GM12878 (cell line): ENCODE measurements around the gene PSMB9. TPM values are rescaled to one million over a fixed set of nuclear protein-coding genes. Genes with fewer than 3 reads are reported as not detected.

Experiments
- ATAC-seq: fragments of 200-7000 bp; cut with Tn5 transposase; 3 replicates; pipeline ENCODE4 v1.9.1; 2020; ENCODE audit warnings: mild to moderate bottlenecking, moderate library complexity
- BruUV-seq: library from RNA; stranded (reverse); fragments of 400-500 nt; replicated peaks from 2 replicates; lab custom pipeline; 2021; lab: Mats Ljungman, UMichigan
- CTCF ChIA-PET: fragments of 300-600 bp; sonication (Branson Sonifier 250); formaldehyde crosslinking; extraction: SDS; loops from one replicate; lab custom pipeline; 2021; ENCODE audit warnings: inconsistent platforms; lab: Yijun Ruan, JAX
- POLR2A ChIA-PET: fragments of 350-600 bp; formaldehyde crosslinking; extraction: SDS; loops from one replicate; lab custom pipeline; 2021; ENCODE audit warnings: inconsistent platforms; lab: Charles Lee
- RAD21 ChIA-PET: fragments of 300-600 bp; sonication (Branson Sonifier 250); formaldehyde crosslinking; loops from one replicate; lab custom pipeline; 2023; ENCODE audit warnings: antibody characterized with exemption; ENCODE audit not compliant: unreplicated experiment; lab: Charles Lee
- SMC1A ChIA-PET: fragments of 300-600 bp; sonication (Branson Sonifier 250); formaldehyde crosslinking; loops from one replicate; lab custom pipeline; 2023; ENCODE audit not compliant: unreplicated experiment, uncharacterized antibody; lab: Charles Lee
- DNase-seq: peaks from one replicate; pipeline ENCODE4 v3.0.0-alpha.2; 2011; ENCODE audit warnings: low read depth, low spot score
- FAIRE-seq: peaks from 3 replicates; lab custom pipeline; 2011; peaks lifted over from hg19 to GRCh38; lab: Jason Lieb, UNC
- H2AFZ ChIP-seq: 2 replicates; pipeline ENCODE4 v1.6.0; 2011; ENCODE audit warnings: low read depth, low read length, control low read depth; ENCODE audit not compliant: control insufficient read depth
- H3K27ac ChIP-seq: 2 replicates; pipeline ENCODE4 v1.5.1; 2011; ENCODE audit warnings: control low read depth; ENCODE audit not compliant: control insufficient read depth, insufficient read depth
- H3K27me3 ChIP-seq, 2 experiments: replicated peaks in 1 of 2; 2 replicates each; pipeline versions ENCODE4 v1.6.0 to v1.6.1; 2011; ENCODE audit warnings: low read length in 1 of 2; ENCODE audit not compliant: control insufficient read depth in 2 of 2, insufficient read depth in 2 of 2
- H3K36me3 ChIP-seq, 2 experiments: 2 replicates each; pipeline ENCODE4 v1.5.1; 2011; ENCODE audit warnings: low read length in 1 of 2; ENCODE audit not compliant: control insufficient read depth in 2 of 2, insufficient read depth in 2 of 2
- H3K4me1 ChIP-seq: 2 replicates; pipeline ENCODE4 v1.6.1; 2011; ENCODE audit warnings: mild to moderate bottlenecking, low read length, moderate library complexity, mixed read lengths; ENCODE audit not compliant: control insufficient read depth, insufficient read depth
- H3K4me2 ChIP-seq: 2 replicates; pipeline ENCODE4 v1.6.0; 2011; ENCODE audit warnings: control low read depth; ENCODE audit not compliant: control insufficient read depth, insufficient read depth
- H3K4me3 ChIP-seq: fragments of 200-600 bp; sonication (generic); 2 replicates; pipeline ENCODE4 v1.5.1; 2016
- H3K79me2 ChIP-seq: 2 replicates; pipeline ENCODE4 v1.6.0; 2011; ENCODE audit warnings: low read length; ENCODE audit not compliant: control insufficient read depth, insufficient read depth
- H3K9ac ChIP-seq: 2 replicates; pipeline ENCODE4 v1.8.0; 2011; ENCODE audit warnings: low read length, control low read depth, mixed read lengths; ENCODE audit not compliant: control insufficient read depth, insufficient read depth
- H3K9me3 ChIP-seq: replicated peaks from 3 replicates; pipeline ENCODE4 v1.5.1; 2011; ENCODE audit warnings: mild to moderate bottlenecking, low read length; ENCODE audit not compliant: control insufficient read depth, insufficient read depth
- H4K20me1 ChIP-seq: 2 replicates; pipeline ENCODE4 v1.6.0; 2011; ENCODE audit not compliant: control insufficient read depth, insufficient read depth
- CREB1 ChIP-seq: IDR thresholded peaks from 2 replicates; pipeline ENCODE4 v1.6.1; 2012; ENCODE audit warnings: low read depth, mild to moderate bottlenecking, inconsistent platforms
- NFXL1 ChIP-seq: fragments of 450-650 bp; IDR thresholded peaks from 2 replicates; pipeline ENCODE4 v1.6.1; 2017; ENCODE audit warnings: antibody characterized with exemption, mild to moderate bottlenecking, borderline replicate concordance
- SMAD5 ChIP-seq: IDR thresholded peaks from 2 replicates; pipeline ENCODE4 v1.6.1; 2016; ENCODE audit warnings: antibody characterized with exemption, low read depth
- WGBS: methylation state at CpG from one replicate; pipeline ENCODE4 v1.1.6; 2016; ENCODE audit warnings: low lambda C conversion rate; ENCODE audit not compliant: insufficient replicate concordance, insufficient coverage; ENCODE audit errors: missing lambda C conversion rate; 5-methylcytosine and 5-hydroxymethylcytosine counted together
- in situ Hi-C: fragments of 300-500 bp; cut with MboI; formaldehyde crosslinking; loops from 9 replicates; pipeline ENCODE4 v1.14.3; 2018; ENCODE audit warnings: mixed read lengths
- intact Hi-C: fragments of 100-400 bp; cut with micrococcal nuclease; formaldehyde crosslinking; loops from one replicate; pipeline ENCODE4 v1.14.2; 2022; ENCODE audit not compliant: unreplicated experiment
- polyA plus RNA-seq, 11 experiments: library from polyadenylated mRNA; depleted of rRNA in 4 of 11; unstranded in 6 of 11; stranded (reverse) in 5 of 11; fragments of >200 nt; fragmentation: Nextera tagmentation in 4 of 11; fragmentation: Illumina TruSeq in 1 of 11; extraction: Ambion mirVana in 4 of 11; extraction: Trizol in 1 of 11; gene quantifications; 1 replicate in 1 of 11; 2 replicates in 10 of 11; pipeline versions ENCODE4 v1.2.1 to v1.2.3, GENCODE V29; 2011 to 2016; ENCODE audit warnings: inconsistent platforms in 2 of 11, missing spikeins in 2 of 11, low read depth in 1 of 11
- total RNA-seq, 4 experiments: library from RNA; depleted of rRNA in 3 of 4; stranded (reverse); fragments of >200 nt in 3 of 4; fragmentation: Illumina TruSeq in 1 of 4; extraction: Trizol in 1 of 4; gene quantifications; 2 replicates each; pipeline versions ENCODE4 v1.2.1 to v1.2.3, GENCODE V29; 2013 to 2021
- TF ChIP-seq, protein P1 (sequence below): fragments of 450-650 bp; IDR thresholded peaks from 2 replicates; pipeline ENCODE4 v1.6.1; 2017; ENCODE audit warnings: mild to moderate bottlenecking

Gene PSMB9
- total and polyA plus RNA-seq, 10 of the 15 experiments (the other 5 are each of a cell fraction or from before 2014, with no cell fraction given), result 167 to 517 (median 275) TPM

DNA sequence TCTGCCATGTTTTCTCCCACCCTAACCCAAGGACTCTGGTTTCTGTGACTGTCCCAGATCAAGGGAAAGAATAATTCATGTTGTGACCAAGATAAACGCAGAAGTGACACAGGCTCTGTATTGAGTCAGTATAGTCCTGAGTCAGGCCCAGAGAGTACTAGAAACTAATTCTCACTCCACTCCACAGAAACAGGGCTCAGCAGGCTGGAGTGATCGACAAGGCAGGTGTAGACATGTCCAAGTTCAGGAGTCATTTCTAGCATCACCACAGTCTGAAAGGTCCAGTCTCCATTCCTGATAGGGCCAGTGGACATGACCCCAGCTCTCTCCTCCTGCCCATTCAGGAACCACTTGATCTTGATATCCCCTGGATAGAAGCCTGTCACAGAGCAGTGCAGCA, 39.8 kb upstream of the PSMB9 start:
- 0 out of 2 replicates have a peak, but pooled peaks have one; percentile 29 for TF ChIP-seq SMAD5
- no peak for TF ChIP-seq CREB1
- TF ChIP-seq, protein P1, sequence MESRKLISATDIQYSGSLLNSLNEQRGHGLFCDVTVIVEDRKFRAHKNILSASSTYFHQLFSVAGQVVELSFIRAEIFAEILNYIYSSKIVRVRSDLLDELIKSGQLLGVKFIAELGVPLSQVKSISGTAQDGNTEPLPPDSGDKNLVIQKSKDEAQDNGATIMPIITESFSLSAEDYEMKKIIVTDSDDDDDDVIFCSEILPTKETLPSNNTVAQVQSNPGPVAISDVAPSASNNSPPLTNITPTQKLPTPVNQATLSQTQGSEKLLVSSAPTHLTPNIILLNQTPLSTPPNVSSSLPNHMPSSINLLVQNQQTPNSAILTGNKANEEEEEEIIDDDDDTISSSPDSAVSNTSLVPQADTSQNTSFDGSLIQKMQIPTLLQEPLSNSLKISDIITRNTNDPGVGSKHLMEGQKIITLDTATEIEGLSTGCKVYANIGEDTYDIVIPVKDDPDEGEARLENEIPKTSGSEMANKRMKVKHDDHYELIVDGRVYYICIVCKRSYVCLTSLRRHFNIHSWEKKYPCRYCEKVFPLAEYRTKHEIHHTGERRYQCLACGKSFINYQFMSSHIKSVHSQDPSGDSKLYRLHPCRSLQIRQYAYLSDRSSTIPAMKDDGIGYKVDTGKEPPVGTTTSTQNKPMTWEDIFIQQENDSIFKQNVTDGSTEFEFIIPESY, result no peak
- no peak for TF ChIP-seq NFXL1
- Histone ChIP-seq H3K27ac (peak overlapping the region; percentile 98), H3K36me3 (peaks cover 1 to 9% of the 10 kb centered on the region in 2 experiments; a peak in 3 of 4 replicates), H3K4me3 (peak overlapping the region; percentile 73; the same call in 1 of the 2 replicates), H2AFZ (no peak overlapping the region), H3K4me2 (peak overlapping the region; percentile 98), H3K79me2 (peaks cover 22% of the 10 kb centered on the region), H3K9ac (peak overlapping the region; percentile 89; the same call in 1 of the 2 replicates), H3K9me3 (no peaks in the 10 kb centered on the region), H4K20me1 (no peaks in the 10 kb centered on the region), H3K4me1 (peaks cover 31% of the 10 kb centered on the region), H3K27me3 (no peaks in the 10 kb centered on the region)
- no TSS peak for BruUV-seq
- no peak for FAIRE-seq
- ChIA-PET CTCF (interaction anchor here (0.6 to 3.4 kb wide), 8 partner anchors 16 to 400 kb away, joined by 3 to 20 read pairs (median 4); partner anchors contain the start of gene TAP2), SMC1A (interaction anchor here (0.8 to 3.0 kb wide), 10 partner anchors 10 to 400 kb away, joined by 3 to 14 read pairs (median 5); partner anchors contain the start of gene TAP2), RAD21 (interaction anchor here (0.8 to 1.7 kb wide), 4 partner anchors 17 to 119 kb away, joined by 3 to 8 read pairs (median 4); partner anchors contain the start of gene TAP2), POLR2A (interaction anchor here (0.7 to 3.0 kb wide), 2 partner anchors 31 to 158 kb away, joined by 3 to 10 read pairs; no protein-coding TSS in a partner anchor)
- DNase-seq, result no peak
- ATAC-seq, result peak; percentile 6; the same call in 1 of the 3 replicates
- 41% methylated on average over 2 of the region's 2 CpGs for WGBS
- in situ Hi-C loops (no loop called here), intact Hi-C loops (no loop called here)
